Neural cell (in vitro differentiated cells): ENCODE results near the gene FANCC. TPM values are rescaled to one million over a fixed set of nuclear protein-coding genes. Genes with fewer than 3 reads are reported as not detected.

Source experiments
- H2AFZ ChIP-seq: fragments of 200-600, 300-800 bp; sonication (generic), shearing (Covaris generic); 2 replicates; pipeline ENCODE4 v1.6.0; 2014; ENCODE audit warnings: low read depth, mild to moderate bottlenecking, antibody characterized with exemption, low read length, moderate library complexity
- H3F3A ChIP-seq: fragments of 200-600 bp; shearing (Covaris generic); 2 replicates; pipeline ENCODE4 v1.6.1; 2016; ENCODE audit warnings: mild to moderate bottlenecking, moderate library complexity, mixed read lengths, antibody characterized with exemption, low read length; ENCODE audit not compliant: insufficient read depth, poor library complexity, severe bottlenecking
- H3K27ac ChIP-seq: fragments of 200-600, 300-800 bp; sonication (generic), shearing (Covaris generic); 2 replicates; pipeline ENCODE4 v1.5.1; 2014; ENCODE audit warnings: mild to moderate bottlenecking, low read length, moderate library complexity
- H3K27me3 ChIP-seq: fragments of 300-800, 200-600 bp; sonication (generic), shearing (Covaris generic); 2 replicates; pipeline ENCODE4 v1.6.0; 2014; ENCODE audit warnings: mild to moderate bottlenecking, low read depth, low read length, moderate library complexity; ENCODE audit not compliant: insufficient read depth
- H3K36me3 ChIP-seq: fragments of 300-800, 200-600 bp; sonication (generic), shearing (Covaris generic); 2 replicates; pipeline ENCODE4 v1.5.1; 2014; ENCODE audit warnings: mild to moderate bottlenecking, antibody characterized with exemption, low read length, moderate library complexity; ENCODE audit not compliant: insufficient read depth
- H3K4me2 ChIP-seq: fragments of 300-800, 200-600 bp; sonication (generic), shearing (Covaris generic); 2 replicates; pipeline ENCODE4 v1.6.0; 2014; ENCODE audit warnings: mild to moderate bottlenecking, low read length
- H3K4me3 ChIP-seq: fragments of 300-800, 200-600 bp; sonication (generic), shearing (Covaris generic); 2 replicates; pipeline ENCODE4 v1.5.1; 2014; ENCODE audit warnings: mild to moderate bottlenecking, low read length, moderate library complexity
- H3K79me2 ChIP-seq: fragments of 200-600 bp; shearing (Covaris generic); replicated peaks from 2 replicates; pipeline ENCODE4 v1.6.0; 2014; ENCODE audit warnings: mild to moderate bottlenecking, low read length, moderate library complexity; ENCODE audit not compliant: insufficient read depth
- H3K9ac ChIP-seq: fragments of 300-800, 200-600 bp; sonication (generic), shearing (Covaris generic); 2 replicates; pipeline ENCODE4 v1.6.1; 2016; ENCODE audit warnings: mild to moderate bottlenecking, low read length, mixed read lengths
- H3K9me2 ChIP-seq: fragments of 200-600 bp; shearing (Covaris generic); 2 replicates; pipeline ENCODE4 v1.6.1; 2016; ENCODE audit warnings: mild to moderate bottlenecking, low read length, mixed read lengths; ENCODE audit not compliant: insufficient read depth
- H3K9me3 ChIP-seq: fragments of 200-600, 300-800 bp; sonication (generic), shearing (Covaris generic); 2 replicates; pipeline ENCODE4 v1.6.1; 2016; ENCODE audit warnings: mild to moderate bottlenecking, mixed run types, low read length, moderate library complexity, mixed read lengths
- H4K20me1 ChIP-seq: fragments of 200-600 bp; shearing (Covaris generic); 2 replicates; pipeline ENCODE4 v1.6.1; 2016; ENCODE audit warnings: mild to moderate bottlenecking, mixed run types; ENCODE audit not compliant: insufficient read depth
- EP300 ChIP-seq: fragments of 450-650 bp; conservative IDR thresholded peaks from 2 replicates; pipeline ENCODE4 v1.6.1; 2014; ENCODE audit warnings: antibody characterized with exemption, mild to moderate bottlenecking, moderate library complexity; ENCODE audit not compliant: poor library complexity, severe bottlenecking
- EZH2 ChIP-seq: fragments of 200-600, 300-800 bp; shearing (Covaris generic), sonication (generic); IDR thresholded peaks from 2 replicates; pipeline ENCODE4 v1.6.1; 2014; ENCODE audit warnings: antibody characterized with exemption, low read length, borderline replicate concordance, mild to moderate bottlenecking; ENCODE audit not compliant: insufficient read depth, poor library complexity, severe bottlenecking
- POLR2AphosphoS5 ChIP-seq: IDR thresholded peaks from 2 replicates; pipeline ENCODE4 v1.6.1; 2012
- RAD21 ChIP-seq: fragments of 450-650 bp; conservative IDR thresholded peaks from 2 replicates; pipeline ENCODE4 v1.6.1; 2014; ENCODE audit warnings: antibody characterized with exemption, mild to moderate bottlenecking, moderate library complexity
- REST ChIP-seq: IDR thresholded peaks from 2 replicates; pipeline ENCODE4 v1.6.1; 2012; ENCODE audit warnings: borderline replicate concordance
- SMC3 ChIP-seq: fragments of 450-650 bp; conservative IDR thresholded peaks from 2 replicates; pipeline ENCODE4 v1.6.1; 2014; ENCODE audit warnings: antibody characterized with exemption, mild to moderate bottlenecking, moderate library complexity; ENCODE audit not compliant: poor library complexity
- TAF1 ChIP-seq: IDR thresholded peaks from 2 replicates; pipeline ENCODE4 v1.6.1; 2012; ENCODE audit warnings: low read depth
- polyA plus RNA-seq: library from polyadenylated mRNA; depleted of rRNA; stranded (reverse); fragments of >200 nt; gene quantifications from 2 replicates; pipeline ENCODE4 v1.2.3, GENCODE V29; 2014

The FANCC gene
- polyA plus RNA-seq, 1 donor from 2014 or later, result 9.7 TPM

DNA sequence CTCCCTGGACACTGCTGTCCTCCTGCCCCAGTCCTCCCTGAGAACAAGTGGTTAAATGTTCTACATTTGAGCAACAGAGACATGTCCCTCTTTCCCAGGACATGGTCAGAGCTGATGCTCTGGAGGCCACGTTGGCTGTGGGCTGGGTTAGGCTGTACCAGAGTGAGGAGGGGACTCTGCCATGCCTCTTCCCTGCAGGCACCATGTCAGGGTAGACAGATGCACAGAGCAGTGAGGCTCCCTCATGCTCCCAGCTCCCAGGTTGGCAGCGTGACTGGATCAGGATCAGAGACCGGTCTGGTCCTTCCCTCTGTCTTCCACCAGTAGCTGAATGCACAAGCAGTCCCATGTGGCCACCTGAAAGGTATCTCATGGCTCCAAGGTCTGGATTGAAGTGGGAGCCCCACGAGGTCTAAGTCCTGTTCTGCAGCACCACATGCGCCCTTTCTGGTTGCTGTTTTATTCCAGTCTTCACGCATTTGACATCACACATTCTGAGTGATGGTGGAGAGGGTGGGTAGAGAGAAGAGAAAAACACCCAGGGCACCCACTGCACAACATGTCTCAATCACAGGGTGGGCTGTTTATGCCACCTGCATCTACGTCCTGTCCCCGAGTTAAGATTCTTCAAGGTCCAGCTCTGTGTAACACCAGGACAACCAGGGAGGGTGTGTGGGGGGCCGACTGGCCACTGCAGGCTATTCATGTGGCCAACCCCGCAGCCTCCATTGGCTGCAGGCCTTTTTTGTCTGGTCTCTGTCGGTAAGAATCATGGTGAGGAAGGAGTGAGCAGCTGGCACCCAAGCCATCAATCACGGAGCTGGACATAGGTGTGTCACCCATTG, 204.9 kb downstream of the FANCC start:
- H3K4me3 ChIP-seq, result no peak overlapping the region
- H2AFZ ChIP-seq, result no peak overlapping the region
- H3F3A ChIP-seq, result no peaks in the 10 kb centered on the region
- no peaks in the 10 kb centered on the region for H3K79me2 ChIP-seq
- no peak overlapping the region for H3K27ac ChIP-seq
- H3K9ac ChIP-seq, result no peak overlapping the region
- H3K27me3 ChIP-seq, result no peaks in the 10 kb centered on the region
- TF ChIP-seq TAF1 (no peak), REST (no peak), EP300 (no peak), RAD21 (no peak), EZH2 (no peak)
- H4K20me1 ChIP-seq, result no peaks in the 10 kb centered on the region
- no peaks in the 10 kb centered on the region for H3K9me3 ChIP-seq
- H3K4me2 ChIP-seq, result no peak overlapping the region
- no peaks in the 10 kb centered on the region for H3K9me2 ChIP-seq
- peaks cover 8% of the 10 kb centered on the region for H3K36me3 ChIP-seq

DNA sequence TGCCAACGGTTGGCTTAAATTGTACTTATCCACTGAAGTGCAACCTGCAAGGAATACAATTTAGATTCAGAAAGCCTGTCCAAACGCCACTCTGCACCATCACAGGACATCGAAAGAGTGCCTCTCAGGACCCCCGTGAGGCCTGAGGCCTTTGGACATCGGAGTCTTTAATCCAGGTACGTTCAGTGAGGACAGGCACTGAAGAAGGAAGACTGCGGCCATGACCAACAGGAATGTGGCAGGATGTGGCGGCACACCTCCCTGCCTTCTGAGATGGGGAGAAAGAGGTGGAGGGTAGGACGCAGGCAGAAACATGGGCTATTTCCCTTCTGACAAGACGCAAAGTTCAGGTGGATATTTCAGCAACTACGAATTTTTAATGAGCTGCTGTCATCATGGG, 205.8 kb downstream of the FANCC start:
- peaks cover 8% of the 10 kb centered on the region for H3K36me3 ChIP-seq
- H3K9ac ChIP-seq, result no peak overlapping the region
- no peaks in the 10 kb centered on the region for H3K9me3 ChIP-seq
- no peak overlapping the region for H3K4me3 ChIP-seq
- no peaks in the 10 kb centered on the region for H4K20me1 ChIP-seq
- no peak overlapping the region for H3K4me2 ChIP-seq
- no peak overlapping the region for H3K27ac ChIP-seq
- H2AFZ ChIP-seq, result no peak overlapping the region
- H3K9me2 ChIP-seq, result no peaks in the 10 kb centered on the region
- TF ChIP-seq RAD21, result no peak
- no peaks in the 10 kb centered on the region for H3F3A ChIP-seq
- H3K27me3 ChIP-seq, result no peaks in the 10 kb centered on the region
- no peaks in the 10 kb centered on the region for H3K79me2 ChIP-seq

DNA sequence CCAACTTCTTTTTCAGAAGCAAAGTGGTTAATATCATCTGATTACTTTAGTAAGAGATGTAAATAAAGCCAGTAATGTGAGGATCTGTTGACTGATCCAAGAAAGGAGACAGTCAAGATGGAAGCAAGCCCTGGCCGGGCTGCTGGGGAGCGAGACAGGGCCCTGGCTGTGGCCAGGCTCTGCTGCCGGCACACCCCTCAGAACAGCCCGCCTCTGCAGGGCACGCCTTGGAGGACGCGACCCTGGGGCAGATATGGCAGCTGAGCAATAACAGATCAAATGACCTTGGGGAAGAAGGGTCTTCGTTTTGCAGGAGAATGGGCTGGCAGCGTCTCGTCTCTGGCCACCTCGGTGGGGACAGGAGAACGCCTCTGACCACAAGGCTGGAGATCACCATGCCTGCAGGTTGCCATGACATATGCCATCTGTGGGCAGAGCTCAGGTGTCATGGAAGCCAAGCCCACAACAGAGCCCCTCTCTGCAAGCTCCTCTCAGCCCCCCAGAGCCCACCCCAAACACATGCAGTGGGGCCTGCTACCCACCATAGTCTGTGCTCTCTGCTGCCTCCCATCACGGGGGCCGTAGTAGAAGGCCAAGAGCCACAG, 206.5 kb downstream of the FANCC start:
- no peak overlapping the region for H3K9ac ChIP-seq
- H4K20me1 ChIP-seq, result no peaks in the 10 kb centered on the region
- H3K27me3 ChIP-seq, result no peaks in the 10 kb centered on the region
- H3K27ac ChIP-seq, result no peak overlapping the region
- H3K36me3 ChIP-seq, result peaks cover 13% of the 10 kb centered on the region
- H3K9me3 ChIP-seq, result no peaks in the 10 kb centered on the region
- no peak overlapping the region for H3K4me3 ChIP-seq
- H3K79me2 ChIP-seq, result no peaks in the 10 kb centered on the region
- H3K9me2 ChIP-seq, result no peaks in the 10 kb centered on the region
- no peak overlapping the region for H2AFZ ChIP-seq
- H3K4me2 ChIP-seq, result no peak overlapping the region
- no peaks in the 10 kb centered on the region for H3F3A ChIP-seq
- no peak for TF ChIP-seq REST
- no peak for TF ChIP-seq RAD21
- TF ChIP-seq SMC3, result no peak
- no peak for TF ChIP-seq TAF1
- no peak for TF ChIP-seq EZH2
- TF ChIP-seq POLR2AphosphoS5, result no peak
